ENCODE data around the gene MBD5.

GRCh38 chr2:148063633-148064032 lies 42.7 kb downstream of the MBD5 start:
- TF ChIP-seq RAD21 (IDR thresholded peaks at IDR 0.05; ENCODE audit: low read length) (no peak), CTCF (conservative IDR thresholded peaks at IDR 0.05; ENCODE audit: low read depth, low read length) (no peak), USF2 (IDR thresholded peaks at IDR 0.05; ENCODE audit: low read depth, low read length) (no peak), POLR2A (IDR thresholded peaks at IDR 0.05; ENCODE audit: low read depth, low read length) (no peak), MXI1 (IDR thresholded peaks at IDR 0.05; ENCODE audit: borderline replicate concordance, low read depth, low read length) (no peak), FOS (IDR thresholded peaks at IDR 0.05; ENCODE audit: low read depth, low read length) (no peak), RCOR1 (IDR thresholded peaks at IDR 0.05; ENCODE audit: insufficient replicate concordance, low read length) (no peak), CHD1 (IDR thresholded peaks at IDR 0.05; ENCODE audit: low read depth, low read length) (no peak), CEBPB (IDR thresholded peaks at IDR 0.05; ENCODE audit: low read depth, low read length) (no peak), SMC3 (IDR thresholded peaks at IDR 0.05; ENCODE audit: low read depth, low read length) (no peak), NFE2L2 (IDR thresholded peaks at IDR 0.05; ENCODE audit: low read depth, low read length) (no peak), RFX5 (IDR thresholded peaks at IDR 0.05; ENCODE audit: low read depth, low read length) (no peak), BHLHE40 (IDR thresholded peaks at IDR 0.05; ENCODE audit: low read depth, low read length) (no peak), MAFK (IDR thresholded peaks at IDR 0.05; ENCODE audit: low read depth, low read length) (no peak)

All from IMR-90 (cell line).